HuH-7.5 (cell line): ENCODE results near the gene SPRR2D.
"Not testable (repeated sequence)": the region's sequence is repeated elsewhere in the genome, so short reads cannot be mapped to it uniquely, and the experiment has no call there.

ENCODE experiments used
- DNase-seq: peaks from one replicate; pipeline ENCODE4 v3.0.0; 2011; ENCODE audit warnings: low spot score

The SPRR2D gene

GRCh38 chr1:153011235-153011758, 29.6 kb downstream of the SPRR2D start:
- DNase-seq = not testable (repeated sequence)

GRCh38 chr1:153001382-153001781, 39.5 kb downstream of the SPRR2D start, which contains the start of gene SPRR3:
TSS of gene SPRR3 (plus strand) at chr1:153001749. CDS start at chr1:153003021, 1,272 bp downstream.
- DNase-seq = no peak

GRCh38 chr1:153000294-153000693, 40.6 kb downstream of the SPRR2D start:
- DNase-seq = no peak

GRCh38 chr1:152999818-153000217, 41.1 kb downstream of the SPRR2D start:
- DNase-seq = no peak

GRCh38 chr1:152998476-152998875, 42.4 kb downstream of the SPRR2D start:
- no peak for DNase-seq

- DNase-seq = no peak
Measured at GRCh38 chr1:152997901-152998300, 43.0 kb downstream of the SPRR2D start.

GRCh38 chr1:152996633-152997400, 44.1 kb downstream of the SPRR2D start:
- no peak for DNase-seq

GRCh38 chr1:152995842-152996241, 45.1 kb downstream of the SPRR2D start:
- DNase-seq = no peak

GRCh38 chr1:152993186-152993585, 47.7 kb downstream of the SPRR2D start:
- no peak for DNase-seq
